A673 (cell line): ENCODE measurements around the gene RERE.

Experiments
- EZH2 ChIP-seq: fragments of 200-600 bp; sonication (generic); IDR thresholded peaks from 2 replicates; pipeline ENCODE4 v1.6.1; 2017; ENCODE audit warnings: borderline replicate concordance, low read depth, mild to moderate bottlenecking, mixed read lengths, antibody characterized with exemption, low read length; ENCODE audit not compliant: poor library complexity, severe bottlenecking
- TF ChIP-seq, protein P1 (sequence below): fragments of 300-800, 200-600 bp; sonication (generic); conservative IDR thresholded peaks from 2 replicates; pipeline ENCODE4 v1.5.1; 2017; ENCODE audit warnings: low read depth, mild to moderate bottlenecking, antibody characterized with exemption, low read length, moderate library complexity, mixed read lengths

DNA sequence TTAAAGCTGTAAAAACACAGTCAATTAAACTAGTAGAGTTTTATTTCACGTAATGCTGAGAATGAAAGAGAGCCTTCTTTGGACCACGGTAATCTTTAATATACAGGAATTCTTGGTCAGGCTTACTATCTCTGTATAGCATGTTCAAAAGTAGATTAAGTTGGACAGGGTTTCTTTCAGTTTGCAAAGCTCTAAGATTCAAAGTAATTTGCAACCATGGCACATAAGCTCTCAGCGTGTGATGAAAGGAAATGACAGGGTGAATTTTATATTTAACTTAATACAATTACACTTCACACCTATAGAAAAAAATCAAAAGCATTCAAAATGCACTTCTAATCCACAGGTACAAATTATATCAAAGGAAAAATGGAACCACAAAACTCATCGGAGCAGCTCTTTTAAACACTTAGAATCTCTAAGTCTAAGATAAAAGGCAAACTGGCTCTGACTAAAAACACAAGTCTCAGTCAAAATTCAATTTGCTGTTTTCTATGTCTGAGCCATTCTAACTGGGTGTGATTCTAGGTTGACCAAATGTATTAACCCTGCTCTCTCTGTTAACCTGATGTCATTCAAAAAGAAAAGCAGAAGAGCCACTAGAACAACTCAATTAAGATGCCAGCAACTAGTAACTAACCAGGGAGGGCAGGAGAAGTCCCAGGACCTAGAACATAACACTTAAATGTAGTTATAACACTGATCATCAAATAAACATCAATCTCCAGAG lies 147.7 kb downstream of the RERE start:
- TF ChIP-seq, protein P1, sequence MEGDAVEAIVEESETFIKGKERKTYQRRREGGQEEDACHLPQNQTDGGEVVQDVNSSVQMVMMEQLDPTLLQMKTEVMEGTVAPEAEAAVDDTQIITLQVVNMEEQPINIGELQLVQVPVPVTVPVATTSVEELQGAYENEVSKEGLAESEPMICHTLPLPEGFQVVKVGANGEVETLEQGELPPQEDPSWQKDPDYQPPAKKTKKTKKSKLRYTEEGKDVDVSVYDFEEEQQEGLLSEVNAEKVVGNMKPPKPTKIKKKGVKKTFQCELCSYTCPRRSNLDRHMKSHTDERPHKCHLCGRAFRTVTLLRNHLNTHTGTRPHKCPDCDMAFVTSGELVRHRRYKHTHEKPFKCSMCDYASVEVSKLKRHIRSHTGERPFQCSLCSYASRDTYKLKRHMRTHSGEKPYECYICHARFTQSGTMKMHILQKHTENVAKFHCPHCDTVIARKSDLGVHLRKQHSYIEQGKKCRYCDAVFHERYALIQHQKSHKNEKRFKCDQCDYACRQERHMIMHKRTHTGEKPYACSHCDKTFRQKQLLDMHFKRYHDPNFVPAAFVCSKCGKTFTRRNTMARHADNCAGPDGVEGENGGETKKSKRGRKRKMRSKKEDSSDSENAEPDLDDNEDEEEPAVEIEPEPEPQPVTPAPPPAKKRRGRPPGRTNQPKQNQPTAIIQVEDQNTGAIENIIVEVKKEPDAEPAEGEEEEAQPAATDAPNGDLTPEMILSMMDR = no peak
- no peak for TF ChIP-seq EZH2
